Measurements from ENCODE around the gene CLSTN3. TPM values are rescaled to one million over a fixed set of nuclear protein-coding genes. Genes with fewer than 3 reads are reported as not detected.

The CLSTN3 gene
- polyA plus RNA-seq, 4 donors = 80.8 to 88.7 (median 85.7) TPM

DNA sequence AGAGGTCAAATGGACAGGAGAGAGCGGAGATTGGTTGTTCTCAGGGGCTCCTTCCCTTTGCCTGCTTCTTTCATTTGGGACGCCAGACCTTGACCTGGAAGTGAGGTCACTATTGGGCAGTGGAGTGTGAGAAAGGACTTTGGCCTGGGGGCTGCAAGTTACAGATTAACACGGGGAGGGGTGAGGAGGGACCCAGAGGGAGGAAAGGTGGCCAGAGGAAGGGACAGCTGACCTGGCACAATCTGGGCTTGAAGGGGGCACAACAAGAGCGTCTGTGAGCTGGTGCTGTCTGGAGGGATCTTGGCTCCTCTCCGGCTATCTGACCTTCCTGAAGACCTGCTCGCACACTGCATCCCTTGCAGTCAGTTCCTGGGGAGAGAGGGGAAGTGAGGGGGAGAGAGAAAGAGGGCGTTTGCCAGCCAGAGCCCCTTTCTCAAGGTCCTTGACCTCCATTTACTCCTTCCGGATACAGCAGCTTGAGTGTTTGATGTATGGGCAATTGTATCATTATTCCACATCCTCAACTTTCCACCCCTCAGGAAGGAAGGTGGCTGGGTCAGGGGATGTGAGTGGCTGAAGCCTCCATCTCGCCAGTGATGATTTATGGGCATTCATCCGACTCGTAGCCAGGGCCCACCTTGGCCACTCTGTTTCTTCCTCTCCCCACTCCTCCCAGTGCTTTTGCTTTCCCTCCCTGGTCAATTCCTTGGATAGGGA lies 6.2 kb upstream of the CLSTN3 start:
- peak in 1 of 4 donors; percentile 57 for DNase-seq (ENCODE audit: low read depth in 4 of 4, low spot score in 3 of 4)

DNA sequence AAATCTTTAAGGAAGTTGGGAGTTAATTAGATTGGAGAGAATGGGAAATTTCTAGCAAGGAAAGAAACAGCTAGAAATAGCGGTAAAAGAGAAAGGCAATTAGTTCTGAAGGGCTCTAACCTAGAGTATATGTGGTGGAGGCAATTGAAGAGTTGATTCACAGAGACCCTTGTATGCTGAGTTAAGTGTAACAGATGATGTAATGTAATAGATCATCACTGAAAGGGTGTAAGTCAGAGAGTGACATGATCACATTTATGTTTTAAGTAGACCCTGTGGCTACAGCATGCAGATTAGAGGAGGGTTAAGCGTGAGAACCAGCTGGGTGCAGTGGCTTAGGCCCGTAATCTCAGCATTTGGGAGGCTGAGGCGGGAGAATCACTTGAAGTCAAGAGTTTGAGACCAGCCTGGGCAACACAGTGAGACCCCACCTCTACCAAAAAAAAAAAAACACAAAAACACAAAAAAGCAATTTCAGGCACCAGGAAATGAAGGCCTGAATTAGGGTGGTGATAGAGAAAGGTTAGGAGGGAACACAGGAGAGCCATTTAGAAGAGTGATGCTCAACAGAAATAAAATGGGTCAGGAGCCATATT lies 4.4 kb upstream of the CLSTN3 start:
- DNase-seq (ENCODE audit: low read depth in 4 of 4, low spot score in 3 of 4) = no peak

DNA sequence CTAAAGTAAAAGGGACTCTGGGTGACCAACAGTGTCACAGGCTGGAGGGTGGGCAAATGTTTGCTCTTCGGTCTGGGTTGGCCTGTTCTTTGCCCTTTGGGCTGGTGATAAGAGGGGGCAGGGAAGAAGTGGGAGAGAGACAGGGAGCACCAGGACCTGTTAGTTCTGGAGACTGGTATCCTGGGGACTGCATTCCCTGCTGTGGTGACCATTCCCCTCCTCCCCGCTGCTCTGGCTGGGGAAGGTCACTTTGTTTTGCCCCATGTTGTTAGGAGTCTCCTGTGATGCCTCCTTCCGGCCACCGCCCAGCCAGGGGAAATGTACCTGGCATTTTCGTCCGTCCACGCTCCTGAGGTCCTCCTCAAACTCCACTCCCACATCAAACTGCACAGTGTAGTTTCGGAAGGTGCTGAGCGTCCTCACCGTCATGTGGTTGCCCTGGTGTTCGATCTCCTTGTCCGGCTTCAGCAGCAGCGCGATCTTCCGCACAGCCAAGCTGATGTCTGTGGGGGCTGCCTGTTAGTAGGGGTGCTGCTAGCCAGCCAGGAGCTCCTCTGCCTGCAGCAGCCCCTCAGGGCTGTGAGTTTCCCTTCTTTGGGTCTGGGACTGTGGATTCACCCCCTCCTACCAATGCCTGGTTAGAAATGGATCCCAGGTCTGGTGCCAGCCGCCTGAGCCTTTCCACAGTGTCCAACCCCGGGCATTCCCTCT lies 2.1 kb upstream of the CLSTN3 start:
- no peak for DNase-seq (ENCODE audit: low read depth in 4 of 4, low spot score in 3 of 4)

DNA sequence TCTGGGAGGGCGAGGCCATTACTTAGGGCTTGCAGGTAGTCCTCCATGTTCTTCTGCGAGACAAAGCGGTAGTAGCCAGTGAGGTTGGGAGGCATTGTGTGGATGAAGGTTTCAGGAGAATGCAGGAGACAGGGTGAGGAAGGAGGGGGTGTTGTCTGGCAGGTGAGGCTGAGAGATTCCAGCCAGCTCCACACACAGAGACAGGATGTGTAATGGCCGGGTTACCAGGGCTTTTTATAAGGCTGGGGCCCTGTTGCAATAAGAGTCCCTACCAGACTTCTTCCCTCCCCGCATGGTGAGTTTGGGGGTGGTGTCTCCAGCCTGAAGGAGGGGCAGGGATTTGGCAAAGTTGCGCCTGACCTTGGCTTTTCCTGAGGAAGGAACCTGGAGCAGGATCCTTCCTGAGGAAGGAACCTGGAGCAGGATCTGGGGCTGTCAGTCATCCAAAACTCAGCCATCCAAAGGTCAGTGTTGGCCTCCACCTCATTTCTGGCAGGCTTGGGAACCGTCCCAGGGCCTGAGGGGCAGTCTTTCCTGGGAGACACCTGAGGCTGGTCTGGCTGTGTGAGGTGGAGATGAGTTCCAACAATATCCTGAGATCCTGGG lies 1.4 kb upstream of the CLSTN3 start, which contains the start of gene RBP5:
Gene RBP5, minus strand, starts transcription at position 209 of the 606 bp plus-strand sequence. Its CDS starts 114 bp downstream, at position 95.
- no peak for DNase-seq (ENCODE audit: low read depth in 4 of 4, low spot score in 3 of 4)

DNA sequence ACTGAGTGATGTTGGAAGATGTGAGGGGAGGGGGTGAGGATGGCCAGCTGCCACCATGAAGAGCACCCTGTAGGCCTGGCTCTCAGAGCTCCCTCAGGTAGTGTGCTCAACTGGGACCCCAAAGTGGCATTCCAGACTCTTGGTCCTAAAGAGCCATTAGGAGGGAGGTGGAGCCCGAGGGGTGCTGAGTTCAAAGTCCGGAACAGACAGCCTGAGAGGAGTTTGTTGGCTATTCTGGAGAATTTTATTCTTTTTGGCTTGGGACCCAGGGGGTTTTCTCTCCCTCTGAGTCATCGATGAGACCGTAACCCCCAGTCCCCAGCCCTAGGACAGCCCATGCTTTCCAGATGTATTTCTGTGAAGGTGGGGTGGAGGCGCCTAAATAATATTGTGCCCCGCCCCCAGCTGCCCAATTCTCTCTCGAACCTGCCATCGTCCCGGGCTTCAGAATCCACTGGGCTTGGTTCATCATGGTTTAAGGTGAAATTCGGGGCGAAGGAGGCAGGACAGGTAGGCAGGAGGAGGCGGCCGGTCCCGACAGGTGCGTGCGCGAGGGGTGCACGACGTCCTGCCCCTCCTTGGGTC lies 792 bp upstream of the CLSTN3 start:
- DNase-seq (ENCODE audit: low read depth in 4 of 4, low spot score in 3 of 4) = no peak

DNA sequence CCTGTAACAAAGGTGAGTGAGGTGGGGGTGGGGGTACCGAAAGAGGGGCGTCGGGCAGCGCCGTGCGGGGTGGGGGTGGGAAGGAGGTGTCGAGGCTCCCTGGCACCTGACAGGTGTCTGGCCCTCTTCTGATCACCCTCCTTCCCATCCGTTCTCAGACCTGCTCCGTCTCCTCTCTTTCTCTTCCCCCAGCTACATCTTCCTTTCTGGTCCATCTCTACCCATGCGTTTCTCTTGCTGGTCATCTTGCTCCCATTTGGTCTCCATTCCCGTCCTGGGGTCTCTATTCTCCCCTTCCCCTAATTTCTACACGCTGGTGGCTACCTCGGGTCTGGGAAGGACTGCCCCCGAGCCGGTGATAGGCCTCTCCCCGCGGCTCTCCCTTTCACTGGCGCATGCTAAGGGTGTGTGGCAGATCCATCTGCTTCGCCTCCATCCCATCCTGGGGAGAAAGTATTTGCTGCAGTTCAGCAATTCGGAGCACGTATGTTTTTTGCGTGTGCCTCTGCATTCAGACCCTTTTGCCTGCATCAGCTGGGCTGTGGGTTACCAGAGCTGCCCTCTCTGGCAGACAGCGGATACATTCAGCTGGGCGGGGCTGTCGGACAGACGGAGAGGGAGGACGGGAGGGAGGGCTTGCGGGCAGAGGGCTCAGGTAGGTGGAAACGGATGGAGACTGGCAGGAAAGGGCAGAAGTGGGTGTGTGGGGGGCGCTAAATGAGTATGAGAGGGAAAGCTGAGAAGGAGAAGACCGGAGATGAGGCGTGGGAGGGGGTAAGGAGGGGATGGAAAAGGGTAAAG lies 730 bp downstream of the CLSTN3 start:
- no peak for DNase-seq (ENCODE audit: low read depth in 4 of 4, low spot score in 3 of 4)

DNA sequence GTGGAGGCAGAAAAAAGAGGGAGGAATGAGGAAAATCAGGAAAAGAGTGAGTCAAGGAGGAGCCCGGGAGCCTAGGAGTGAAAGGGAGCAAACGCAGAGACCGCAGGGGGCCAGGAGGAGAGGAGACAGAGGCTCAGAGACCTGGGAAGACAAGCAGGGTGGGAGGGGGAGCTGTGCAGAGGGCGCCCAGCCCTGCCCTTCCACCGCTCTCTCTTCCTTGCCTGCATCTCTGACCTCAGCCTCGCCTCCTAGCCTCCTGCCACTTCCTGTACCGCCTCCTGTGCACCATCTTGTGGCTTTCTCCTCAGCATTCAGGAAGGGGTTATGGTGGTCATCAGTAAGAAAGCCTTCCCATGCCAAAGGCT lies 1.3 kb downstream of the CLSTN3 start:
- DNase-seq (ENCODE audit: low read depth in 4 of 4, low spot score in 3 of 4) = no peak

DNA sequence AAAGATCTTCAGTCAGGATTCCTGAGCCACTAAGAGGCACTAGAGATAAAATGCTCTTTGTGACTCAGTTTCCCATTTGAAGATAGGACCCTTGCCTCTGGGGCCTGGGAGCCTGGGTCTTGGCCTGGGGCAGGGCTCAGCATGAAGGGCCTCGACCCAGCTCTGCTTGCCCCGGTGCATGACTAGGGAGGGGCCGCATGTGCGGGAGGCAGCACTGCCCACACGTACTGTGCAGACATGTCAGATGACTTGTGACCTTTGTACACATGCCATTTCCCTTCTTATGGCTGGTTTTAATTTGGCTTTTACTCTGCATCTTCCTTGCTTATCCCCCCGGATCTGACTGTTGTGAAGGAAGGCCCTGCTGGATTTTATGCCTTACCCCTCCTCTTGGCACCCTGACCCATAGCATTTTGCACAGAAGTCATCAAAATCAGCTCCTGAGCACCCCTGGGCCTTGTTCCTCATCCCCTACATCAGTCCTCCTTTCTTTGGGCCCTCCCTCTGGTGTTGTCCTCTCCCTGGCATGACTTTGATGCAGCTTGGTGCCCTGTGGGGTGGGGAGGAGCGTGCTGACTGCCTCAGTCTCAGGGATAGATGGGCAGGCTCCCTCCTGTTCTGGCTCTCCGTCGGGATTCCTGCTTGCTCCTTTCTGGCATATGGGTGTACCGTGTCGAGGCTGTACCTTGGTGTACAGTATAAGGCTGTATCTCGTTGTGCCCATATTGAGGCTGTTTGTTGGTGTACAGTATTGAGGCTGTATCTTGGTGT lies 4.4 kb downstream of the CLSTN3 start:
- no peak for DNase-seq (ENCODE audit: low read depth in 4 of 4, low spot score in 3 of 4)

DNA sequence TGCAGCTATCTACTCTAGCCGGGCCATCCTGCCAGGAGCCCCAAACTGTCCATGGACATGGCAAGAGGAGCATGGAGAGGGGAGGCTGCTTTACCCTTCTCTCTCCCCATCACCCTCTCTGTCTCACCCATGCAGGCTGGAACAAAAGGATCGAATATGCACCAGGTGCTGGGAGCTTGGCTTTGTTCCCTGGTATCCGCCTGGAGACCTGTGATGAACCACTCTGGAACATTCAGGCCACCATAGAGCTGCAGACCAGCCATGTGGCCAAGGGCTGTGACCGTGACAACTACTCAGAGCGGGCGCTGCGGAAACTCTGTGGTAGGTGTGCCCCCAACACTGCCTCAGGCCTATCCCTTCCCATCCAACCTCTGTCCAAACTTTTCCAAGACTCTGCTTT lies 5.9 kb downstream of the CLSTN3 start:
- no peak for DNase-seq (ENCODE audit: low read depth in 4 of 4, low spot score in 3 of 4)

DNA sequence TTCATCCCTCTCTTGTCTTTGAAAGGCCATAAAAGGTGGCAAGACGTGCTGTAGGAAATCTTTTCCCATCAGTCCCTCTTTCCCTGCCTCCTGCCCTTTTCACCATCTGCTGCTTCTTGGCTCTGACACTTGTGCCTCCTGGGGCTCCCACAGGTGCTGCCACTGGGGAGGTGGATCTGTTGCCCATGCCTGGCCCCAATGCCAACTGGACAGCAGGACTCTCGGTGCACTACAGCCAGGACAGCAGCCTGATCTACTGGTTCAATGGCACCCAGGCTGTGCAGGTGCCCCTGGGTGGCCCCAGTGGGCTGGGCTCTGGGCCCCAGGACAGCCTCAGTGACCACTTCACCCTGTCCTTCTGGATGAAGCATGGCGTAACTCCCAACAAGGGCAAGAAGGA lies 6.5 kb downstream of the CLSTN3 start:
- DNase-seq (ENCODE audit: low read depth in 4 of 4, low spot score in 3 of 4) = no peak

DNA sequence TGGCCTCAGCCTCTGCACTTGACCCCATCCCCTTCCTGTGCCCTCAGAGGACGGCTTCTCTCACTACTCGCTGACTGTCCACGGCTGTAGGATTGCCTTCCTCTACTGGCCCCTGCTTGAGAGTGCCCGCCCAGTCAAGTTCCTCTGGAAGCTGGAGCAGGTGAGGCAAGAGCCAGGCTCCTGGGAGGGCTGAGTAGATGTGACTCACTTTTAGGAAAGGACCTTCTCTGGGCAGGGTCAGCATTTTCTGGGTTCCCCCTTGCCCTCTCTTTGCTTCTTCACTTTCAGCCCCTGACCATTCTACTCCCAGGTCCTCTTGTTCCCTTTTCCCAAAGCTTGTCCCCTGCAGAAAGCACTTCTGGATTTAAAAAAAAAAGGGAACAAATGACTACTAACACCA lies 7.7 kb downstream of the CLSTN3 start:
- DNase-seq (ENCODE audit: low read depth in 4 of 4, low spot score in 3 of 4) = no peak

DNA sequence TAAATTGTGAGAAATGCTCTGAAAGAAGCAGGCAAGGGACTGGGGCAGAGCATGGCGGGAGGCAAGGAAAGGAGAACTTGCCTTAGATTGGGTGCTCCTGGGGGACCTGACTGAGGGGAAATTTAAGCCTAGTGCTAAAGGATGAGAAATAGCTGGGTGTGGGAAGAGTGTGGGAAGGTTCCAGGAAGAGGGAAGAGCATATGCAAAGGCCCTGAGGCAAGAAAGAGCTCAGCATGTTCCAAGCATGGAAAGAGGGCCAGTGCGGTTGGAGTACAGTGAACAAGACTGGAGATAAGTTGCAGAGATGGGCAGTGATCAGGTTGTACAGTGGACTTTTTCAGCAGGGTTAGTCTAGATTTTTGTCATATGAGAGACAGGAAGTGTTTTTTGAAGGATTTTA lies 9.0 kb downstream of the CLSTN3 start:
- no peak for DNase-seq (ENCODE audit: low read depth in 4 of 4, low spot score in 3 of 4)

DNA sequence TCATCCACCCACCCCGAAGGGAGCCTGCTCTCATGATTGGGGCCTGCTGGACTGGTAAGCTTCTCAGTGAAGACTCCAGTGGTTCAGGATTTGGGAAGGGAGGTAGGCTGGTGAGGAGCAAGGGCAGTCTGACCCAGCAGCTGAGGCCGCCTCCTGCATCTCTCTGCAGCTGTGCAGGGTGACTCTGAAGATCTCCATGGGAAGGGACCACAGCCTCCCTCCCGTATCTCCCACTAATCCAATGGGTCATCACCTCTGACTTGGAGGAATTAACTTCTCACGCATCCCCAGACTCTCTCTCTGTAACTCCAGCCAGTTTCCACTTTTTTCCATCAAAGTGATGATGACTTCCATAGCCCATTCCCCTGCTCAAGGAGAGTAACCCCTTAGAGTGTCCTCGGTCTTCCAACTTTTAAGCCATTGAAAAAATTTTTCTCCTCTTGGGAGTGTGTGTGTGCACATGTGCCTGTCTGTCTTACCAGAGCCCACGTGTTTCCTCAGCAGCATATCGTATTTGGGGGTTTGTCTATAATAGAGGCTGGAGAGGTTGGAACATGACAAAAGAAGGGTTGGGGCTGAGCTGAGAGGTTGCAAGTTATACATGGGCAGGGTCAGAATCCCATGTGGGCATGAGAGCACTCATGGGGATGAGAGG lies 11.3 kb downstream of the CLSTN3 start:
- no peak for DNase-seq (ENCODE audit: low read depth in 4 of 4, low spot score in 3 of 4)

DNA sequence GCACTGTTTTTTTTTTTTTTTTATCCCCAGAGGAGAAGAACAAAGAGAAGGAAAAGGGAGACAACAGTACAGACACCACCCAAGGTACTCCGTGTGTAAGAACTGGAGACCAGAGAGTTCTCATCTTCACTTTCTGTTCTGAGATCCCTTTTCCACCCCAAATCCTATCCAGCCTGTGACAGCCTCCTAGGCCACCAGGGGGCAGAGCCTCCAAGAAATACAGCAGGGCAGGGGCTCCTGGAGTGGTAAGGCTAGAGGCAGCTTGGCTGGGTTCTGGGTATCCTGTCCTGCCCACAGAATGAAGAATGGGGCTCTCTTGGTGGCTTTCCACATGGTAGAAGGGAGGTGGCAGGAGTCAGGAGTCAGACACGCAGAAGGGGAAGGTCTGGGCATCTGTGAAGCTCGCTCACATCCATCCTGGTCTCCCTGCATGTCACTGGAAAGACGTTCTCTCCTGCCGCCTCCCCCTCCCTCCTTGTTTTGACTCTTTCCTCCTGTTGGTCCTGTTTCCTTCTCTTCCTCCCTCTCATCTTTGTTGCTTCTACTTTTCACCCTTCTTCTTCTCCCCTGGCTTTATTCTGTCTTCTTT lies 12.0 kb downstream of the CLSTN3 start:
- DNase-seq (ENCODE audit: low read depth in 4 of 4, low spot score in 3 of 4) = no peak

DNA sequence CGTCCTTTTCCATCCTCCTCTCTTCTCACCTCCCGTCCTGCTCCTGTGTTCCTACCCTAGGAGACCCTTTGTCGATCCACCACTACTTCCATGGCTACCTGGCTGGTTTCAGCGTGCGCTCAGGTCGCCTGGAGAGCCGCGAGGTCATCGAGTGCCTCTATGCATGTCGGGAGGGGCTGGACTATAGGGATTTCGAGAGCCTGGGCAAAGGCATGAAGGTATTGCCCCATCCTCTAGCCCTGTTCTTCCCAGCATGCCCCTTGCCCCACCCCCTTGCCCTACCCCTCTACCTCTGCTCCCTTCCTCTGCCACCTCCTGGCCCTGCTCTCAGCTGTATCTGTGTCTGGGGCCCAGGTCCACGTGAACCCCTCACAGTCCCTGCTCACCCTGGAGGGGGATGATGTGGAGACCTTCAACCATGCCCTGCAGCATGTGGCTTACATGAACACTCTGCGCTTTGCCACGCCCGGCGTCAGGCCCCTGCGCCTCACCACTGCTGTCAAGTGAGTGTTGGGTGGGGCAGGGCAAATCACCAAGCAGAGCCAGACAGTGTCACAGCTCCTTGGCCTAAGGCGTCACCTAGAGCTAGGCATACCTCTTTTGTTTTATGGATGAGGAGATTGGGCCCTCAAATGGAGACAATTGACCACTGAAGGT lies 12.8 kb downstream of the CLSTN3 start:
- DNase-seq (ENCODE audit: low read depth in 4 of 4, low spot score in 3 of 4) = no peak

DNA sequence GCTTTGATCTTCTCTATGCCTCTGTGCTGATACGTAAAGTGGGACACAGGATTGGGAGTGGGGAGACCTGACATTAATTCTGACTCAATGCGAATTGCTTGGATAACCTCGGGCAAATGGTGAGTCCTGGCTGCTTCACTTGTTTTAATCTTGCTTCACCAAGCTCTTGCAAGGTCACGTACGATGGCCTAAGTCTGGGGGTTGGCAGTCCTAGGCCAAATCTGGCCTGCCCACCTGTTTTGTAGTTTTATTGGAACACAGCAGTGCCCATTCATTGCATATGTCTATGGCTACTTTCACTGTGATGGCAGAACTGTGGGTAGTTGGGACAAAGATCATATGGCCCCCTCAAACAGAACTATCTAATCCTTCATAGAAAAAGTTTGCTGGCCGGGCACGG lies 13.4 kb downstream of the CLSTN3 start:
- no peak for DNase-seq (ENCODE audit: low read depth in 4 of 4, low spot score in 3 of 4)

DNA sequence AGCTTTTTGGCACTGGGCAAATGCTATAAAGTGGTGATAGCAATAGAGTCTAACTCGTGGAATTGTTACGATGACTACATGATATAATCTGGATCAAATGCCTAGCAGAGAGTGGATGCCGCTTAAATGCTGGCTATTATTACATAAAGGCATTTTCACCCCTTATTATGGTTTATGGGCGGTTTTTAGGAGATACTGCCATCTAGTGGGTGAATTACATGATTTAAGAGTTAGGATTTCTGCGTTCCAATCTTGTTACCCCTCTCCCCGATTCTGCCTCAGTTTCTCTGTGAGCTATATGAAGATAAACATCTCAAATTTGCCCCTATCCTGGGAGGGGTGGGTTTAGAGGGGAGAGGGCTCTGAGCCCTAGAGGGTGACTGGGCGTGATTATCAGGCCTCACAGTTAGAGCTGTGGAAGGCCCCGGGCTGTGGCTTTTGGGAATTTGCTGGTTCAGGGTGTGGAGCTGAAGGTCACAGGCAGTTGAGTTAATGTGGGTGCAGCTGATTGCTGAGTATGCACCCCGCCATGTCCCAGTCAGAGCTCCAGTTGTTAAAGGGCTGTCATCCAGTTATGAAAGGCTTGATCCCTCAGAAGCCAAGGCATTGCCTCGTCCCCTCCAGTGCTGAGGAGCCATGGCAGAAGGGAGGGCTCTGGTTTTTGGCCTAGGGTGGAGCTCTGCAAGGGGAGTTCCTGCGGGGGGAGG lies 14.4 kb downstream of the CLSTN3 start:
- no peak for DNase-seq (ENCODE audit: low read depth in 4 of 4, low spot score in 3 of 4)

DNA sequence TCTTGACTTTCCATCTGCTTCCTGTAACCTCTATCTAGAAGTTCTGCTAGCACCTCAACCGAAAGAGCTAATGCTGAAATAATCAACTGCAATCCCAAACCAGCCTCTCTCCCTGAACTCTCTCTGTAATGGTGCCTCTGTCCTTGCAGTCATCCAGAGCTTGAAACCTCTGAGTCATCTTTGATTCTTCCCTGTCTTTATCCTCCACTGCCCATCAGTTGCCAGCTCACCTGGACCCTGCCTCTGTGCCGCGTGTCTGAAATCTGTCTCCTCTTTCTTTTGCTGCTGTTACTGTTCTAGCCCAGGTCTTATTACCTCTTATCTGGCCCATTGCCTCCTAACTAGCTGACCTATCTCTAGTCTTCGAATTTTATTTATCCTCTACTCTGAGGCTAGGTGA lies 15.5 kb downstream of the CLSTN3 start:
- no peak for DNase-seq (ENCODE audit: low read depth in 4 of 4, low spot score in 3 of 4)

Data from right renal pelvis (tissue), 4 donors.